HepG2 (cell line): Measurements from ENCODE around the gene UAP1L1. TPM values are rescaled to one million over a fixed set of nuclear protein-coding genes. Genes with fewer than 3 reads are reported as not detected.

Experiments used
- ARID4A ChIP-seq: sonication (generic); formaldehyde crosslinking; IDR thresholded peaks from 2 replicates; pipeline ENCODE4 v1.5.0; 2020; ENCODE audit warnings: mild to moderate bottlenecking, missing genetic modification reagents, borderline replicate concordance
- CEBPG ChIP-seq: IDR thresholded peaks from 2 replicates; pipeline ENCODE4 v1.6.1; 2016
- GLMP ChIP-seq: sonication (generic); formaldehyde crosslinking; IDR thresholded peaks from 2 replicates; pipeline ENCODE4 v1.9.0; 2021; ENCODE audit warnings: missing genetic modification reagents, mild to moderate bottlenecking, borderline replicate concordance
- MAFK ChIP-seq, 2 experiments: IDR thresholded peaks in 1 of 2; conservative IDR thresholded peaks in 1 of 2; 2 replicates each; pipeline ENCODE4 v1.6.1; 2011; ENCODE audit warnings: improper control_type of control experiment in 2 of 2, low read length in 2 of 2
- SATB2 ChIP-seq: sonication (generic); formaldehyde crosslinking; IDR thresholded peaks from 2 replicates; pipeline ENCODE4 v1.5.0; 2020; ENCODE audit warnings: missing genetic modification reagents
- TBX2 ChIP-seq: sonication (generic); formaldehyde crosslinking; IDR thresholded peaks from 2 replicates; pipeline ENCODE4 v1.5.0; 2020; ENCODE audit warnings: missing genetic modification reagents, mild to moderate bottlenecking, borderline replicate concordance
- ZBTB7A ChIP-seq: sonication (generic); formaldehyde crosslinking; IDR thresholded peaks from 2 replicates; pipeline ENCODE4 v1.8.0; 2022; ENCODE audit warnings: mild to moderate bottlenecking, missing genetic modification reagents
- polyA plus RNA-seq, 8 experiments: library from polyadenylated mRNA; depleted of rRNA in 3 of 8; stranded (reverse) in 7 of 8; unstranded in 1 of 8; fragments of >200 nt; fragmentation: Illumina TruSeq in 4 of 8; extraction: Trizol in 4 of 8; gene quantifications; 2 replicates each; pipeline versions ENCODE4 v1.2.1 to v1.2.3, GENCODE V29; 2011 to 2016; ENCODE audit warnings: low read depth in 4 of 8, missing spikeins in 1 of 8, mixed read lengths in 1 of 8; ENCODE audit not compliant: insufficient read depth in 1 of 8
- total RNA-seq, 5 experiments: library from RNA; depleted of rRNA; stranded (reverse); fragments of >200 nt; fragmentation: Illumina TruSeq; extraction: Trizol; gene quantifications; 2 replicates each; pipeline ENCODE4 v1.2.3, GENCODE V29; 2016; ENCODE audit warnings: low read depth in 1 of 5
- TF ChIP-seq, protein P1 (sequence below): sonication (generic); formaldehyde crosslinking; IDR thresholded peaks from 2 replicates; pipeline ENCODE4 v1.4.0; 2020; ENCODE audit warnings: missing genetic modification reagents
- TF ChIP-seq, protein P2 (sequence below): sonication (generic); formaldehyde crosslinking; IDR thresholded peaks from 2 replicates; pipeline ENCODE4 v1.4.0; 2020; ENCODE audit warnings: missing genetic modification reagents
- TF ChIP-seq, protein P3 (sequence below): IDR thresholded peaks from 2 replicates; pipeline ENCODE4 v1.6.1; 2016; ENCODE audit warnings: mild to moderate bottlenecking
- TF ChIP-seq, protein P4 (sequence below): sonication (generic); formaldehyde crosslinking; IDR thresholded peaks from 2 replicates; pipeline ENCODE4; 2020; ENCODE audit warnings: missing genetic modification reagents, mild to moderate bottlenecking, borderline replicate concordance

The UAP1L1 gene
- total and polyA plus RNA-seq, 2 of the 13 experiments (the other 11 are each of a cell fraction or from before 2014, with no cell fraction given): 5.4 to 6.4 TPM

GRCh38 chr9:137046088-137046787, 31.1 kb upstream of the UAP1L1 start, which contains the start of gene NPDC1 (continued):
- TF ChIP-seq GLMP (CRISPR knock-in tag) (no peak), ZBTB7A (CRISPR knock-in tag) (peak; percentile 57), CEBPG (CRISPR knock-in tag) (no peak), TBX2 (CRISPR knock-in tag) (peak; percentile 78), MAFK (conservative IDR thresholded peaks at IDR 0.05 in 1 of 2, IDR thresholded peaks at IDR 0.05 in 1 of 2; ENCODE audit: low read length in 2 of 2) (no peak), SATB2 (CRISPR knock-in tag) (0 out of 2 replicates have a peak, but pooled peaks have one; percentile 57), ARID4A (CRISPR knock-in tag) (peak; percentile 88)
- TF ChIP-seq, protein P1, sequence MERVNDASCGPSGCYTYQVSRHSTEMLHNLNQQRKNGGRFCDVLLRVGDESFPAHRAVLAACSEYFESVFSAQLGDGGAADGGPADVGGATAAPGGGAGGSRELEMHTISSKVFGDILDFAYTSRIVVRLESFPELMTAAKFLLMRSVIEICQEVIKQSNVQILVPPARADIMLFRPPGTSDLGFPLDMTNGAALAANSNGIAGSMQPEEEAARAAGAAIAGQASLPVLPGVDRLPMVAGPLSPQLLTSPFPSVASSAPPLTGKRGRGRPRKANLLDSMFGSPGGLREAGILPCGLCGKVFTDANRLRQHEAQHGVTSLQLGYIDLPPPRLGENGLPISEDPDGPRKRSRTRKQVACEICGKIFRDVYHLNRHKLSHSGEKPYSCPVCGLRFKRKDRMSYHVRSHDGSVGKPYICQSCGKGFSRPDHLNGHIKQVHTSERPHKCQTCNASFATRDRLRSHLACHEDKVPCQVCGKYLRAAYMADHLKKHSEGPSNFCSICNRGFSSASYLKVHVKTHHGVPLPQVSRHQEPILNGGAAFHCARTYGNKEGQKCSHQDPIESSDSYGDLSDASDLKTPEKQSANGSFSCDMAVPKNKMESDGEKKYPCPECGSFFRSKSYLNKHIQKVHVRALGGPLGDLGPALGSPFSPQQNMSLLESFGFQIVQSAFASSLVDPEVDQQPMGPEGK: peak; percentile 54
- TF ChIP-seq, protein P2, sequence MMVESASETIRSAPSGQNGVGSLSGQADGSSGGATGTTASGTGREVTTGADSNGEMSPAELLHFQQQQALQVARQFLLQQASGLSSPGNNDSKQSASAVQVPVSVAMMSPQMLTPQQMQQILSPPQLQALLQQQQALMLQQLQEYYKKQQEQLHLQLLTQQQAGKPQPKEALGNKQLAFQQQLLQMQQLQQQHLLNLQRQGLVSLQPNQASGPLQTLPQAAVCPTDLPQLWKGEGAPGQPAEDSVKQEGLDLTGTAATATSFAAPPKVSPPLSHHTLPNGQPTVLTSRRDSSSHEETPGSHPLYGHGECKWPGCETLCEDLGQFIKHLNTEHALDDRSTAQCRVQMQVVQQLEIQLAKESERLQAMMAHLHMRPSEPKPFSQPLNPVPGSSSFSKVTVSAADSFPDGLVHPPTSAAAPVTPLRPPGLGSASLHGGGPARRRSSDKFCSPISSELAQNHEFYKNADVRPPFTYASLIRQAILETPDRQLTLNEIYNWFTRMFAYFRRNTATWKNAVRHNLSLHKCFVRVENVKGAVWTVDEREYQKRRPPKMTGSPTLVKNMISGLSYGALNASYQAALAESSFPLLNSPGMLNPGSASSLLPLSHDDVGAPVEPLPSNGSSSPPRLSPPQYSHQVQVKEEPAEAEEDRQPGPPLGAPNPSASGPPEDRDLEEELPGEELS (CRISPR knock-in tag): peak; percentile 42; the same call in 1 of the 2 replicates
- TF ChIP-seq, protein P3, sequence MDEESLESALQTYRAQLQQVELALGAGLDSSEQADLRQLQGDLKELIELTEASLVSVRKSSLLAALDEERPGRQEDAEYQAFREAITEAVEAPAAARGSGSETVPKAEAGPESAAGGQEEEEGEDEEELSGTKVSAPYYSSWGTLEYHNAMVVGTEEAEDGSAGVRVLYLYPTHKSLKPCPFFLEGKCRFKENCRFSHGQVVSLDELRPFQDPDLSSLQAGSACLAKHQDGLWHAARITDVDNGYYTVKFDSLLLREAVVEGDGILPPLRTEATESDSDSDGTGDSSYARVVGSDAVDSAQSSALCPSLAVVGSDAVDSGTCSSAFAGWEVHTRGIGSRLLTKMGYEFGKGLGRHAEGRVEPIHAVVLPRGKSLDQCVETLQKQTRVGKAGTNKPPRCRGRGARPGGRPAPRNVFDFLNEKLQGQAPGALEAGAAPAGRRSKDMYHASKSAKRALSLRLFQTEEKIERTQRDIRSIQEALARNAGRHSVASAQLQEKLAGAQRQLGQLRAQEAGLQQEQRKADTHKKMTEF (CRISPR knock-in tag): peak; percentile 53
- TF ChIP-seq, protein P4, sequence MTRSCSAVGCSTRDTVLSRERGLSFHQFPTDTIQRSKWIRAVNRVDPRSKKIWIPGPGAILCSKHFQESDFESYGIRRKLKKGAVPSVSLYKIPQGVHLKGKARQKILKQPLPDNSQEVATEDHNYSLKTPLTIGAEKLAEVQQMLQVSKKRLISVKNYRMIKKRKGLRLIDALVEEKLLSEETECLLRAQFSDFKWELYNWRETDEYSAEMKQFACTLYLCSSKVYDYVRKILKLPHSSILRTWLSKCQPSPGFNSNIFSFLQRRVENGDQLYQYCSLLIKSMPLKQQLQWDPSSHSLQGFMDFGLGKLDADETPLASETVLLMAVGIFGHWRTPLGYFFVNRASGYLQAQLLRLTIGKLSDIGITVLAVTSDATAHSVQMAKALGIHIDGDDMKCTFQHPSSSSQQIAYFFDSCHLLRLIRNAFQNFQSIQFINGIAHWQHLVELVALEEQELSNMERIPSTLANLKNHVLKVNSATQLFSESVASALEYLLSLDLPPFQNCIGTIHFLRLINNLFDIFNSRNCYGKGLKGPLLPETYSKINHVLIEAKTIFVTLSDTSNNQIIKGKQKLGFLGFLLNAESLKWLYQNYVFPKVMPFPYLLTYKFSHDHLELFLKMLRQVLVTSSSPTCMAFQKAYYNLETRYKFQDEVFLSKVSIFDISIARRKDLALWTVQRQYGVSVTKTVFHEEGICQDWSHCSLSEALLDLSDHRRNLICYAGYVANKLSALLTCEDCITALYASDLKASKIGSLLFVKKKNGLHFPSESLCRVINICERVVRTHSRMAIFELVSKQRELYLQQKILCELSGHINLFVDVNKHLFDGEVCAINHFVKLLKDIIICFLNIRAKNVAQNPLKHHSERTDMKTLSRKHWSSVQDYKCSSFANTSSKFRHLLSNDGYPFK (CRISPR knock-in tag): peak; percentile 38; the same call in 1 of the 2 replicates
